Natural killer cell (primary cell): ENCODE results near the gene WIPF3. TPM values are rescaled to one million over a fixed set of nuclear protein-coding genes. Genes with fewer than 3 reads are reported as not detected.

Source experiments
- ATAC-seq, 3 donors: fragments of 150-1000 bp in 2 of 3; fragments of 200-7000 bp in 1 of 3; cut with Tn5 transposase; 1 replicate in 1 of 3; 2 replicates in 2 of 3; pipeline ENCODE4 v1.10.0; 2021; ENCODE audit warnings: mild to moderate bottlenecking in 2 of 3, moderate library complexity in 2 of 3
- DNase-seq, 2 donors: peaks; one replicate each; pipeline versions ENCODE4 v3.0.0 to v3.0.0-alpha.2; 2013 to 2021; ENCODE audit warnings: mixed read lengths in 1 of 2
- H3K27ac ChIP-seq: one replicate; pipeline ENCODE4 v1.5.1; 2013; ENCODE audit warnings: mild to moderate bottlenecking, low read length
- H3K27me3 ChIP-seq: one replicate; pipeline ENCODE4 v1.6.1; 2013; ENCODE audit warnings: low read length; ENCODE audit not compliant: control insufficient read depth, insufficient read depth
- H3K36me3 ChIP-seq: one replicate; pipeline ENCODE4 v1.6.1; 2013; ENCODE audit warnings: low read length; ENCODE audit not compliant: control insufficient read depth, insufficient read depth
- H3K4me1 ChIP-seq: one replicate; pipeline ENCODE4 v1.6.1; 2013; ENCODE audit warnings: low read length; ENCODE audit not compliant: control insufficient read depth, insufficient read depth
- H3K4me3 ChIP-seq: one replicate; pipeline ENCODE4 v1.5.1; 2013; ENCODE audit warnings: low read length
- H3K9me3 ChIP-seq: one replicate; pipeline ENCODE4 v1.6.1; 2013; ENCODE audit warnings: low read length; ENCODE audit not compliant: control insufficient read depth, insufficient read depth
- H3K27ac Mint-ChIP-seq, 2 donors: one replicate each; pipeline ENCODE4 v1.8.0; 2022; ENCODE audit warnings: mild to moderate bottlenecking in 2 of 2, mixed read lengths in 2 of 2, moderate library complexity in 1 of 2
- H3K27me3 Mint-ChIP-seq, 2 donors: one replicate each; pipeline ENCODE4 v1.8.0; 2022; ENCODE audit warnings: low read depth in 2 of 2, mixed read lengths in 2 of 2
- H3K36me3 Mint-ChIP-seq: one replicate; pipeline ENCODE4 v1.8.0; 2022; ENCODE audit warnings: mixed read lengths
- H3K4me1 Mint-ChIP-seq, 2 donors: one replicate each; pipeline ENCODE4 v1.8.0; 2022; ENCODE audit warnings: mixed read lengths in 2 of 2
- H3K4me3 Mint-ChIP-seq: one replicate; pipeline ENCODE4 v1.8.0; 2022; ENCODE audit warnings: mild to moderate bottlenecking, moderate library complexity, mixed read lengths
- H3K9me3 Mint-ChIP-seq, 2 donors: one replicate each; pipeline ENCODE4 v1.8.0; 2022; ENCODE audit warnings: mixed read lengths in 2 of 2
- CTCF ChIP-seq: fragments of 200-600 bp; IDR thresholded peaks from one replicate; pipeline ENCODE4 v1.8.0; 2022; ENCODE audit warnings: antibody characterized with exemption
- WGBS: methylation state at CpG from one replicate; pipeline ENCODE4 v1.1.7; 2013; ENCODE audit warnings: missing lambda C conversion rate; ENCODE audit not compliant: insufficient coverage; 5-methylcytosine and 5-hydroxymethylcytosine counted together
- intact Hi-C: fragments of 100-400 bp; cut with micrococcal nuclease; formaldehyde crosslinking; loops from one replicate; pipeline ENCODE4 v1.14.2; 2022
- total RNA-seq, 4 donors: library from RNA; stranded (reverse); fragments of 120-200 nt in 1 of 4; gene quantifications; one replicate each; pipeline versions ENCODE4 v1.2.3 to v1.2.4, GENCODE V29; 2013 to 2022

The WIPF3 gene
- total RNA-seq, 3 donors from 2014 or later (not counting 1 experiment from before 2014, with no cell fraction given): not detected

- intact Hi-C loops: no loop called here
- Mint-ChIP-seq H3K4me3 (no peak overlapping the region), H3K36me3 (peaks cover 9% of the 10 kb centered on the region), H3K27me3 (peaks cover 9 to 36% of the 10 kb centered on the region in 2 donors), H3K27ac (no peak overlapping the region), H3K9me3 (peaks cover under 1 to 2% of the 10 kb centered on the region in 2 donors), H3K4me1 (no peaks in the 10 kb centered on the region)
- TF ChIP-seq CTCF: no peak
- ATAC-seq (no peak), DNase-seq (no peak)
- H3K9me3 ChIP-seq: peaks cover 5% of the 10 kb centered on the region
- no peaks in the 10 kb centered on the region for H3K4me1 ChIP-seq
- no peaks in the 10 kb centered on the region for H3K27me3 ChIP-seq
- no peaks in the 10 kb centered on the region for H3K36me3 ChIP-seq
- no peak overlapping the region for H3K27ac ChIP-seq
- WGBS: 33% methylated on average over 1 of the region's 1 CpG
- H3K4me3 ChIP-seq: no peak overlapping the region
Measured at GRCh38 chr7:29900745-29901144, 94.4 kb downstream of the WIPF3 start.

- Mint-ChIP-seq H3K9me3 (peaks cover 10 to 17% of the 10 kb centered on the region in 2 donors), H3K27me3 (peaks cover 0 to 17% of the 10 kb centered on the region in 2 donors), H3K27ac (no peak overlapping the region), H3K4me3 (no peak overlapping the region), H3K4me1 (no peaks in the 10 kb centered on the region), H3K36me3 (peaks cover 28% of the 10 kb centered on the region)
- Histone ChIP-seq H3K27ac (no peak overlapping the region), H3K4me1 (no peaks in the 10 kb centered on the region), H3K9me3 (peaks cover 12% of the 10 kb centered on the region), H3K4me3 (no peak overlapping the region), H3K36me3 (no peaks in the 10 kb centered on the region), H3K27me3 (peaks cover 2% of the 10 kb centered on the region)
- DNase-seq (no peak), ATAC-seq (no peak)
- TF ChIP-seq CTCF: no peak
- whole genome bisulfite sequencing: 81% methylated on average over 3 of the region's 3 CpGs
- intact Hi-C loops: no loop called here
Measured at GRCh38 chr7:29906200-29907022, 100.1 kb downstream of the WIPF3 start.

GRCh38 chr7:29914180-29914579, 107.9 kb downstream of the WIPF3 start:
- H3K4me3 ChIP-seq: no peak overlapping the region
- Mint-ChIP-seq H3K27me3 (no peaks in the 10 kb centered on the region), H3K27ac (no peak overlapping the region), H3K4me3 (no peak overlapping the region), H3K9me3 (no peaks in the 10 kb centered on the region), H3K4me1 (no peaks in the 10 kb centered on the region), H3K36me3 (no peaks in the 10 kb centered on the region)
- no peak for ATAC-seq
- no peak overlapping the region for H3K27ac ChIP-seq
- DNase-seq: no peak
- intact Hi-C loops: no loop called here
- no peak for TF ChIP-seq CTCF
- H3K36me3 ChIP-seq: no peaks in the 10 kb centered on the region
- no peaks in the 10 kb centered on the region for H3K9me3 ChIP-seq
- 73% methylated on average over 4 of the region's 4 CpGs for WGBS
- H3K4me1 ChIP-seq: no peaks in the 10 kb centered on the region
- H3K27me3 ChIP-seq: no peaks in the 10 kb centered on the region
